ENCODE results near the gene ITFG1. TPM values are rescaled to one million over a fixed set of nuclear protein-coding genes. Genes with fewer than 3 reads are reported as not detected.

Gene ITFG1
- total and polyA plus RNA-seq, 2 of the 13 experiments (the other 11 are each of a cell fraction or from before 2014, with no cell fraction given), result 74.5 to 150 TPM

- TF ChIP-seq CSRNP1 (CRISPR knock-in tag; IDR thresholded peaks at IDR 0.05), result peak; percentile 18
- TF ChIP-seq NRL (CRISPR knock-in tag; IDR thresholded peaks at IDR 0.05; ENCODE audit: borderline replicate concordance), result peak; percentile 22; the same call in 1 of the 2 replicates
- TF ChIP-seq ZSCAN20 (CRISPR knock-in tag; IDR thresholded peaks at IDR 0.05; ENCODE audit: borderline replicate concordance), result no peak; the same call in 1 of the 2 replicates
- TF ChIP-seq ZNF710 (CRISPR knock-in tag; IDR thresholded peaks at IDR 0.05; ENCODE audit: borderline replicate concordance), result 0 out of 2 replicates have a peak, but pooled peaks have one; percentile 11
- 0 out of 2 replicates have a peak, but pooled peaks have one; percentile 9 for TF ChIP-seq THRA (CRISPR knock-in tag; IDR thresholded peaks at IDR 0.05; ENCODE audit: borderline replicate concordance)
- TF ChIP-seq ELF4 (CRISPR knock-in tag; IDR thresholded peaks at IDR 0.05; ENCODE audit: borderline replicate concordance), result no peak
- no peak for TF ChIP-seq ATF5 (CRISPR knock-in tag; IDR thresholded peaks at IDR 0.05; ENCODE audit: low read depth)
- TF ChIP-seq RXRB (CRISPR knock-in tag; IDR thresholded peaks at IDR 0.05; ENCODE audit: borderline replicate concordance), result no peak
- no peak for TF ChIP-seq CAMTA2 (CRISPR knock-in tag; IDR thresholded peaks at IDR 0.05; ENCODE audit: borderline replicate concordance)
- TF ChIP-seq NR1H2 (CRISPR knock-in tag; IDR thresholded peaks at IDR 0.05; ENCODE audit: borderline replicate concordance, low read depth), result no peak
- no peak for TF ChIP-seq NCOA2 (CRISPR knock-in tag; IDR thresholded peaks at IDR 0.05)
- peak; percentile 71 for TF ChIP-seq SALL1 (CRISPR knock-in tag; IDR thresholded peaks at IDR 0.05)
- no peak for TF ChIP-seq PTBP1 (IDR thresholded peaks at IDR 0.05; ENCODE audit: low read depth, low read length, poor library complexity, severe bottlenecking)
- TF ChIP-seq SSRP1 (CRISPR knock-in tag; IDR thresholded peaks at IDR 0.05), result no peak
- TF ChIP-seq ZSCAN22 (CRISPR knock-in tag; IDR thresholded peaks at IDR 0.05), result no peak
- TF ChIP-seq GMEB1 (CRISPR knock-in tag; IDR thresholded peaks at IDR 0.05; ENCODE audit: borderline replicate concordance), result no peak
- no peak for TF ChIP-seq NPAS2 (CRISPR knock-in tag; IDR thresholded peaks at IDR 0.05; ENCODE audit: borderline replicate concordance)
- TF ChIP-seq ZFYVE20 (CRISPR knock-in tag; IDR thresholded peaks at IDR 0.05; ENCODE audit: borderline replicate concordance, low read depth), result peak; percentile 72; the same call in 1 of the 2 replicates
Measured at GRCh38 chr16:47142821-47143676, 317.8 kb downstream of the ITFG1 start (continued).

All from HepG2 (cell line).